Measurements from ENCODE around the gene ANTXR2.

ANTXR2 gene

GRCh38 chr4:79982601-79983322 lies 90.3 kb downstream of the ANTXR2 start:
- H3K27me3 ChIP-seq (replicated peaks; ENCODE audit: control insufficient read depth, insufficient read depth, low read length, poor library complexity, severe bottlenecking), result no peaks in the 10 kb centered on the region
- H3K4me1 ChIP-seq (ENCODE audit: control insufficient read depth, insufficient read depth, low read length, poor library complexity, severe bottlenecking), result no peaks in the 10 kb centered on the region
- no peak overlapping the region for H3K4me3 ChIP-seq (ENCODE audit: insufficient read depth, low read depth, low read length, poor library complexity, severe bottlenecking)
- no peak overlapping the region for H3K27ac ChIP-seq (ENCODE audit: insufficient read depth, low read length, poor library complexity, severe bottlenecking)
- H3K36me3 ChIP-seq (ENCODE audit: control insufficient read depth, insufficient read depth, low read length), result peaks cover 19% of the 10 kb centered on the region
- no peaks in the 10 kb centered on the region for H3K9me3 ChIP-seq (ENCODE audit: control insufficient read depth, low read length)
- no peak for DNase-seq

GRCh38 chr4:79980448-79980847 lies 92.6 kb downstream of the ANTXR2 start:
- no peaks in the 10 kb centered on the region for H3K4me1 ChIP-seq (ENCODE audit: control insufficient read depth, insufficient read depth, low read length, poor library complexity, severe bottlenecking)
- no peak overlapping the region for H3K4me3 ChIP-seq (ENCODE audit: insufficient read depth, low read depth, low read length, poor library complexity, severe bottlenecking)
- H3K36me3 ChIP-seq (ENCODE audit: control insufficient read depth, insufficient read depth, low read length), result peaks cover 35% of the 10 kb centered on the region
- H3K27ac ChIP-seq (ENCODE audit: insufficient read depth, low read length, poor library complexity, severe bottlenecking), result no peak overlapping the region
- H3K27me3 ChIP-seq (replicated peaks; ENCODE audit: control insufficient read depth, insufficient read depth, low read length, poor library complexity, severe bottlenecking), result no peaks in the 10 kb centered on the region
- H3K9me3 ChIP-seq (ENCODE audit: control insufficient read depth, low read length), result no peaks in the 10 kb centered on the region
- no peak for DNase-seq

GRCh38 chr4:79979785-79980437 lies 93.1 kb downstream of the ANTXR2 start:
- no peak for DNase-seq
- Histone ChIP-seq H3K9me3 (ENCODE audit: control insufficient read depth, low read length) (no peaks in the 10 kb centered on the region), H3K36me3 (ENCODE audit: control insufficient read depth, insufficient read depth, low read length) (peaks cover 35% of the 10 kb centered on the region), H3K4me1 (ENCODE audit: control insufficient read depth, insufficient read depth, low read length, poor library complexity, severe bottlenecking) (no peaks in the 10 kb centered on the region), H3K27me3 (replicated peaks; ENCODE audit: control insufficient read depth, insufficient read depth, low read length, poor library complexity, severe bottlenecking) (no peaks in the 10 kb centered on the region), H3K4me3 (ENCODE audit: insufficient read depth, low read depth, low read length, poor library complexity, severe bottlenecking) (no peak overlapping the region), H3K27ac (ENCODE audit: insufficient read depth, low read length, poor library complexity, severe bottlenecking) (no peak overlapping the region)

- H3K27me3 ChIP-seq (replicated peaks; ENCODE audit: control insufficient read depth, insufficient read depth, low read length, poor library complexity, severe bottlenecking), result no peaks in the 10 kb centered on the region
- H3K27ac ChIP-seq (ENCODE audit: insufficient read depth, low read length, poor library complexity, severe bottlenecking), result no peak overlapping the region
- no peak overlapping the region for H3K4me3 ChIP-seq (ENCODE audit: insufficient read depth, low read depth, low read length, poor library complexity, severe bottlenecking)
- no peaks in the 10 kb centered on the region for H3K9me3 ChIP-seq (ENCODE audit: control insufficient read depth, low read length)
- no peak for DNase-seq
- H3K4me1 ChIP-seq (ENCODE audit: control insufficient read depth, insufficient read depth, low read length, poor library complexity, severe bottlenecking), result no peaks in the 10 kb centered on the region
- peaks cover 32% of the 10 kb centered on the region for H3K36me3 ChIP-seq (ENCODE audit: control insufficient read depth, insufficient read depth, low read length)
Observed at GRCh38 chr4:79977131-79977840, 95.7 kb downstream of the ANTXR2 start.

- DNase-seq, result no peak
- no peak overlapping the region for H3K4me3 ChIP-seq (ENCODE audit: insufficient read depth, low read depth, low read length, poor library complexity, severe bottlenecking)
- H3K36me3 ChIP-seq (ENCODE audit: control insufficient read depth, insufficient read depth, low read length), result peaks cover 16% of the 10 kb centered on the region
- H3K9me3 ChIP-seq (ENCODE audit: control insufficient read depth, low read length), result no peaks in the 10 kb centered on the region
- no peaks in the 10 kb centered on the region for H3K27me3 ChIP-seq (replicated peaks; ENCODE audit: control insufficient read depth, insufficient read depth, low read length, poor library complexity, severe bottlenecking)
- H3K27ac ChIP-seq (ENCODE audit: insufficient read depth, low read length, poor library complexity, severe bottlenecking), result no peak overlapping the region
- no peaks in the 10 kb centered on the region for H3K4me1 ChIP-seq (ENCODE audit: control insufficient read depth, insufficient read depth, low read length, poor library complexity, severe bottlenecking)
Observed at GRCh38 chr4:79964400-79965211, 108.4 kb downstream of the ANTXR2 start.

GRCh38 chr4:79964020-79964399 lies 109.0 kb downstream of the ANTXR2 start:
- H3K27me3 ChIP-seq (replicated peaks; ENCODE audit: control insufficient read depth, insufficient read depth, low read length, poor library complexity, severe bottlenecking), result no peaks in the 10 kb centered on the region

GRCh38 chr4:79959652-79960051 lies 113.4 kb downstream of the ANTXR2 start:
- Histone ChIP-seq H3K9me3 (ENCODE audit: control insufficient read depth, low read length) (no peaks in the 10 kb centered on the region), H3K27ac (ENCODE audit: insufficient read depth, low read length, poor library complexity, severe bottlenecking) (no peak overlapping the region)
- no peak for DNase-seq

More at GRCh38 chr4:79964020-79964399, 109.0 kb downstream of the ANTXR2 start:
- DNase-seq, result no peak
- H3K27ac ChIP-seq (ENCODE audit: insufficient read depth, low read length, poor library complexity, severe bottlenecking), result no peak overlapping the region
- H3K9me3 ChIP-seq (ENCODE audit: control insufficient read depth, low read length), result no peaks in the 10 kb centered on the region
- peaks cover 16% of the 10 kb centered on the region for H3K36me3 ChIP-seq (ENCODE audit: control insufficient read depth, insufficient read depth, low read length)
- no peaks in the 10 kb centered on the region for H3K4me1 ChIP-seq (ENCODE audit: control insufficient read depth, insufficient read depth, low read length, poor library complexity, severe bottlenecking)
- H3K4me3 ChIP-seq (ENCODE audit: insufficient read depth, low read depth, low read length, poor library complexity, severe bottlenecking), result no peak overlapping the region

GRCh38 chr4:79958466-79959264 lies 114.4 kb downstream of the ANTXR2 start:
- Histone ChIP-seq H3K27me3 (replicated peaks; ENCODE audit: control insufficient read depth, insufficient read depth, low read length, poor library complexity, severe bottlenecking) (no peaks in the 10 kb centered on the region), H3K4me1 (ENCODE audit: control insufficient read depth, insufficient read depth, low read length, poor library complexity, severe bottlenecking) (no peaks in the 10 kb centered on the region), H3K36me3 (ENCODE audit: control insufficient read depth, insufficient read depth, low read length) (no peaks in the 10 kb centered on the region), H3K4me3 (ENCODE audit: insufficient read depth, low read depth, low read length, poor library complexity, severe bottlenecking) (no peak overlapping the region), H3K9me3 (ENCODE audit: control insufficient read depth, low read length) (no peaks in the 10 kb centered on the region), H3K27ac (ENCODE audit: insufficient read depth, low read length, poor library complexity, severe bottlenecking) (no peak overlapping the region)
- DNase-seq, result no peak

More at GRCh38 chr4:79959652-79960051, 113.4 kb downstream of the ANTXR2 start:
- H3K27me3 ChIP-seq (replicated peaks; ENCODE audit: control insufficient read depth, insufficient read depth, low read length, poor library complexity, severe bottlenecking), result no peaks in the 10 kb centered on the region
- no peak overlapping the region for H3K4me3 ChIP-seq (ENCODE audit: insufficient read depth, low read depth, low read length, poor library complexity, severe bottlenecking)
- peaks cover 9% of the 10 kb centered on the region for H3K36me3 ChIP-seq (ENCODE audit: control insufficient read depth, insufficient read depth, low read length)
- no peaks in the 10 kb centered on the region for H3K4me1 ChIP-seq (ENCODE audit: control insufficient read depth, insufficient read depth, low read length, poor library complexity, severe bottlenecking)

GRCh38 chr4:79949178-79949577 lies 123.9 kb downstream of the ANTXR2 start:
- no peaks in the 10 kb centered on the region for H3K4me1 ChIP-seq (ENCODE audit: control insufficient read depth, insufficient read depth, low read length, poor library complexity, severe bottlenecking)
- no peak overlapping the region for H3K4me3 ChIP-seq (ENCODE audit: insufficient read depth, low read depth, low read length, poor library complexity, severe bottlenecking)
- H3K36me3 ChIP-seq (ENCODE audit: control insufficient read depth, insufficient read depth, low read length), result no peaks in the 10 kb centered on the region
- H3K27me3 ChIP-seq (replicated peaks; ENCODE audit: control insufficient read depth, insufficient read depth, low read length, poor library complexity, severe bottlenecking), result no peaks in the 10 kb centered on the region
- no peak overlapping the region for H3K27ac ChIP-seq (ENCODE audit: insufficient read depth, low read length, poor library complexity, severe bottlenecking)
- H3K9me3 ChIP-seq (ENCODE audit: control insufficient read depth, low read length), result no peaks in the 10 kb centered on the region
- no peak for DNase-seq

All from effector memory CD4-positive, alpha-beta T cell (primary cell).